H9 (cell line): ENCODE measurements around the gene RHOC. TPM values are rescaled to one million over a fixed set of nuclear protein-coding genes. Genes with fewer than 3 reads are reported as not detected.
"Not testable (repeated sequence)": the region's sequence is repeated elsewhere in the genome, so short reads cannot be mapped to it uniquely, and the experiment has no call there.

ENCODE experiments used
- DNase-seq: peaks from one replicate; pipeline ENCODE4 v3.0.0-alpha.2; 2017
- H2AFZ ChIP-seq: one replicate; pipeline ENCODE4 v1.6.1; 2013; ENCODE audit warnings: mild to moderate bottlenecking, low read length, control low read depth, moderate library complexity
- H2AK5ac ChIP-seq: 2 replicates; pipeline ENCODE4 v1.6.1; 2013; ENCODE audit warnings: low read length, control low read depth, mixed read lengths; ENCODE audit not compliant: insufficient read length
- H2BK120ac ChIP-seq: one replicate; pipeline ENCODE4 v1.6.1; 2013; ENCODE audit warnings: low read depth, mild to moderate bottlenecking, low read length, control low read depth, inconsistent platforms; ENCODE audit not compliant: poor library complexity, severe bottlenecking
- H2BK12ac ChIP-seq: 2 replicates; pipeline ENCODE4 v1.6.1; 2013; ENCODE audit warnings: low read length, control low read depth, mixed read lengths, low read depth; ENCODE audit not compliant: insufficient read length
- H2BK15ac ChIP-seq: 2 replicates; pipeline ENCODE4 v1.6.1; 2013; ENCODE audit warnings: low read depth, low read length, control low read depth
- H2BK20ac ChIP-seq: one replicate; pipeline ENCODE4 v1.6.1; 2013; ENCODE audit warnings: low read depth, mild to moderate bottlenecking, low read length, control low read depth, inconsistent platforms; ENCODE audit not compliant: poor library complexity, severe bottlenecking
- H2BK5ac ChIP-seq: 2 replicates; pipeline ENCODE4 v1.6.1; 2013; ENCODE audit warnings: low read length, control low read depth, mixed read lengths; ENCODE audit not compliant: insufficient read length
- H3K14ac ChIP-seq: 2 replicates; pipeline ENCODE4 v1.6.1; 2013; ENCODE audit warnings: low read length, control low read depth; ENCODE audit not compliant: insufficient read depth
- H3K18ac ChIP-seq: 2 replicates; pipeline ENCODE4 v1.6.1; 2013; ENCODE audit warnings: low read depth, mild to moderate bottlenecking, mixed read lengths, low read length, control low read depth; ENCODE audit not compliant: insufficient read length
- H3K23ac ChIP-seq: 2 replicates; pipeline ENCODE4 v1.6.1; 2013; ENCODE audit warnings: low read length, control low read depth, mixed read lengths, low read depth; ENCODE audit not compliant: insufficient read length
- H3K23me2 ChIP-seq: 2 replicates; pipeline ENCODE4 v1.6.1; 2013; ENCODE audit warnings: low read depth, mild to moderate bottlenecking, mixed read lengths, low read length, control low read depth; ENCODE audit not compliant: insufficient read length, poor library complexity, severe bottlenecking
- H3K27ac ChIP-seq: 2 replicates; pipeline ENCODE4 v1.5.1; 2013; ENCODE audit warnings: low read length, control low read depth, mixed read lengths, low read depth; ENCODE audit not compliant: insufficient read length
- H3K27me3 ChIP-seq: 2 replicates; pipeline ENCODE4 v1.6.1; 2013; ENCODE audit warnings: low read length, control low read depth, inconsistent platforms; ENCODE audit not compliant: insufficient read depth
- H3K4ac ChIP-seq: 2 replicates; pipeline ENCODE4 v1.6.1; 2013; ENCODE audit warnings: low read depth, mild to moderate bottlenecking, control low read depth, inconsistent platforms, low read length, moderate library complexity
- H3K4me1 ChIP-seq: 2 replicates; pipeline ENCODE4 v1.6.1; 2013; ENCODE audit warnings: low read length, control low read depth, inconsistent platforms; ENCODE audit not compliant: insufficient read depth
- H3K4me2 ChIP-seq: 2 replicates; pipeline ENCODE4 v1.6.1; 2013; ENCODE audit warnings: low read length, control low read depth, mixed read lengths; ENCODE audit not compliant: insufficient read length, insufficient read depth
- H3K56ac ChIP-seq: 2 replicates; pipeline ENCODE4 v1.6.1; 2013; ENCODE audit warnings: low read depth, mild to moderate bottlenecking, mixed read lengths, low read length, control low read depth; ENCODE audit not compliant: insufficient read length
- H3K79me1 ChIP-seq: 2 replicates; pipeline ENCODE4 v1.6.1; 2013; ENCODE audit warnings: low read depth, mild to moderate bottlenecking, moderate library complexity, low read length, control low read depth, inconsistent platforms; ENCODE audit not compliant: insufficient read depth, poor library complexity, severe bottlenecking
- H3K79me2 ChIP-seq: 2 replicates; pipeline ENCODE4 v1.6.1; 2013; ENCODE audit warnings: low read length, control low read depth, inconsistent platforms; ENCODE audit not compliant: insufficient read depth
- H3K9ac ChIP-seq: 2 replicates; pipeline ENCODE4 v1.6.1; 2013; ENCODE audit warnings: low read length, control low read depth, mixed read lengths; ENCODE audit not compliant: insufficient read length; ENCODE audit errors: extremely low read depth
- H3K9me3 ChIP-seq: one replicate; pipeline ENCODE4 v1.6.1; 2013; ENCODE audit warnings: low read depth, low read length, inconsistent platforms; ENCODE audit not compliant: control insufficient read depth
- H3T11ph ChIP-seq: one replicate; pipeline ENCODE4 v1.6.1; 2013; ENCODE audit warnings: mild to moderate bottlenecking, low read length, control low read depth, inconsistent platforms
- H4K20me1 ChIP-seq: one replicate; pipeline ENCODE4 v1.6.1; 2013; ENCODE audit not compliant: control insufficient read depth, insufficient read length, insufficient read depth
- H4K5ac ChIP-seq: 2 replicates; pipeline ENCODE4 v1.6.1; 2013; ENCODE audit warnings: low read depth, mild to moderate bottlenecking, mixed read lengths, low read length, control low read depth; ENCODE audit not compliant: insufficient read length
- H4K8ac ChIP-seq: replicated peaks from 2 replicates; pipeline ENCODE4 v1.6.1; 2013; ENCODE audit warnings: low read length, control low read depth, mixed read lengths, low read depth; ENCODE audit not compliant: insufficient read length
- H4K91ac ChIP-seq: 2 replicates; pipeline ENCODE4 v1.6.1; 2013; ENCODE audit warnings: low read depth, mild to moderate bottlenecking, moderate library complexity, mixed read lengths, low read length, control low read depth; ENCODE audit not compliant: insufficient read length
- H3K27ac Mint-ChIP-seq, 3 experiments: 2 replicates in 2 of 3; 3 replicates in 1 of 3; pipeline ENCODE4 v1.8.0; 2020 to 2021; ENCODE audit warnings: mixed read lengths in 3 of 3, mild to moderate bottlenecking in 1 of 3, moderate library complexity in 1 of 3
- H3K27me3 Mint-ChIP-seq: 2 replicates; pipeline ENCODE4 v1.8.0; 2021; ENCODE audit warnings: low read depth, mild to moderate bottlenecking, moderate library complexity, mixed read lengths
- H3K36me3 Mint-ChIP-seq, 3 experiments: 2 replicates in 2 of 3; 3 replicates in 1 of 3; pipeline ENCODE4 v1.8.0; 2020 to 2021; ENCODE audit warnings: low read depth in 3 of 3, mixed read lengths in 3 of 3; ENCODE audit not compliant: insufficient read depth in 1 of 3
- H3K4me1 Mint-ChIP-seq, 2 experiments: 2 replicates each; pipeline ENCODE4 v1.8.0; 2020; ENCODE audit warnings: mixed read lengths in 2 of 2
- H3K4me3 Mint-ChIP-seq, 2 experiments: 2 replicates in 1 of 2; 3 replicates in 1 of 2; pipeline ENCODE4 v1.8.0; 2020 to 2021; ENCODE audit warnings: mild to moderate bottlenecking in 2 of 2, mixed read lengths in 2 of 2, moderate library complexity in 1 of 2
- H3K9me3 Mint-ChIP-seq, 2 experiments: 2 replicates in 1 of 2; 3 replicates in 1 of 2; pipeline ENCODE4 v1.8.0; 2020; ENCODE audit warnings: mild to moderate bottlenecking in 2 of 2, mixed read lengths in 2 of 2, moderate library complexity in 1 of 2
- WGBS: extraction: QIAGEN DNeasy Blood & Tissue Kit; methylation state at CpG from one replicate; pipeline ENCODE4 v1.1.7; 2013; ENCODE audit warnings: missing lambda C conversion rate, low lambda C conversion rate, mixed read lengths; ENCODE audit not compliant: insufficient read length; ENCODE audit errors: extremely low coverage; 5-methylcytosine and 5-hydroxymethylcytosine counted together
- total RNA-seq: library from RNA; stranded (reverse); gene quantifications from 2 replicates; pipeline ENCODE4 v1.2.1, GENCODE V29; 2021

Gene RHOC
- total RNA-seq, 1 experiment from 2014 or later: 68.9 TPM

GRCh38 chr1:112728306-112728971 is 21.5 kb upstream of the RHOC start:
- no CpG with 5 or more reads among the region's 33 CpGs for WGBS
- not testable (repeated sequence) for H3K9me3 Mint-ChIP-seq, H3K27ac ChIP-seq, H2BK15ac ChIP-seq, H4K20me1 ChIP-seq, H3K79me1 ChIP-seq, H4K8ac ChIP-seq, H2AK5ac ChIP-seq, DNase-seq, H3K9ac ChIP-seq, H3K79me2 ChIP-seq, H3K4me1 ChIP-seq, H3K9me3 ChIP-seq, H3K27me3 ChIP-seq, H4K91ac ChIP-seq, H3K14ac ChIP-seq, H2BK12ac ChIP-seq, H3K36me3 Mint-ChIP-seq, H2AFZ ChIP-seq, H3K23me2 ChIP-seq, H4K5ac ChIP-seq, H3K56ac ChIP-seq, H3T11ph ChIP-seq, H3K18ac ChIP-seq, H2BK20ac ChIP-seq, H3K4me2 ChIP-seq, H2BK120ac ChIP-seq, H3K4me3 Mint-ChIP-seq, H2BK5ac ChIP-seq, H3K27ac Mint-ChIP-seq, H3K23ac ChIP-seq, H3K4ac ChIP-seq
- Mint-ChIP-seq H3K4me1 (peaks cover 19 to 27% of the 10 kb centered on the region in 2 experiments), H3K27me3 (peaks cover 63% of the 10 kb centered on the region)
